HEK293T (cell line): ENCODE results near the gene TMEM192.
"Not testable (repeated sequence)": the region's sequence is repeated elsewhere in the genome, so short reads cannot be mapped to it uniquely, and the experiment has no call there.

Experiments used
- CTCF ChIA-PET: fragments of 350-600 bp; formaldehyde crosslinking; extraction: SDS; loops from one replicate; lab custom pipeline; 2021; ENCODE audit warnings: antibody characterized with exemption, inconsistent platforms; lab: Yijun Ruan, JAX
- POLR2A ChIA-PET: fragments of 350-600 bp; formaldehyde crosslinking; extraction: SDS; loops from one replicate; lab custom pipeline; 2020; ENCODE audit warnings: antibody characterized with exemption, inconsistent platforms; lab: Yijun Ruan, JAX
- DNase-seq: peaks from one replicate; pipeline ENCODE4 v3.0.0; 2012; ENCODE audit warnings: mixed read lengths; ENCODE audit errors: extremely low spot score
- ARNT ChIP-seq: fragments of 450-650 bp; IDR thresholded peaks from 2 replicates; pipeline ENCODE4 v1.6.1; 2017; ENCODE audit warnings: mild to moderate bottlenecking
- BHLHE40 ChIP-seq: fragments of 450-650 bp; IDR thresholded peaks from 2 replicates; pipeline ENCODE4 v1.6.1; 2016; ENCODE audit warnings: mild to moderate bottlenecking, moderate library complexity, borderline replicate concordance
- CTBP1 ChIP-seq: fragments of 450-650 bp; IDR thresholded peaks from 2 replicates; pipeline ENCODE4 v1.6.1; 2016; ENCODE audit warnings: borderline replicate concordance
- ELF4 ChIP-seq: fragments of 450-650 bp; IDR thresholded peaks from 2 replicates; pipeline ENCODE4 v1.6.1; 2017; ENCODE audit warnings: antibody characterized with exemption
- FOXA1 ChIP-seq: fragments of 450-650 bp; IDR thresholded peaks from 2 replicates; pipeline ENCODE4 v1.6.1; 2016; ENCODE audit warnings: mild to moderate bottlenecking
- FOXK2 ChIP-seq: fragments of 450-650 bp; IDR thresholded peaks from 2 replicates; pipeline ENCODE4 v1.6.1; 2016; ENCODE audit warnings: mild to moderate bottlenecking
- FOXM1 ChIP-seq: fragments of 450-650 bp; IDR thresholded peaks from 2 replicates; pipeline ENCODE4 v1.6.1; 2017; ENCODE audit warnings: mild to moderate bottlenecking, borderline replicate concordance
- HDGF ChIP-seq: fragments of 450-650 bp; IDR thresholded peaks from 2 replicates; pipeline ENCODE4 v1.6.1; 2017; ENCODE audit warnings: antibody characterized with exemption, borderline replicate concordance
- L3MBTL2 ChIP-seq: fragments of 450-650 bp; conservative IDR thresholded peaks from 2 replicates; pipeline ENCODE4 v1.6.1; 2016; ENCODE audit warnings: mild to moderate bottlenecking
- LEF1 ChIP-seq: fragments of 450-650 bp; IDR thresholded peaks from 2 replicates; pipeline ENCODE4 v1.6.1; 2017; ENCODE audit warnings: mild to moderate bottlenecking, borderline replicate concordance
- NFRKB ChIP-seq: fragments of 450-650 bp; IDR thresholded peaks from 2 replicates; pipeline ENCODE4 v1.6.1; 2016; ENCODE audit warnings: mild to moderate bottlenecking, moderate library complexity
- PKNOX1 ChIP-seq: fragments of 450-650 bp; IDR thresholded peaks from 2 replicates; pipeline ENCODE4 v1.6.1; 2016
- SP1 ChIP-seq: fragments of 450-650 bp; IDR thresholded peaks from 2 replicates; pipeline ENCODE4 v1.6.1; 2017
- SUZ12 ChIP-seq: fragments of 450-650 bp; IDR thresholded peaks from 2 replicates; pipeline ENCODE4 v1.6.1; 2016; ENCODE audit warnings: mild to moderate bottlenecking
- TARDBP ChIP-seq: fragments of 450-650 bp; IDR thresholded peaks from 2 replicates; pipeline ENCODE4 v1.6.1; 2016
- ZNF384 ChIP-seq: fragments of 450-650 bp; IDR thresholded peaks from 2 replicates; pipeline ENCODE4 v1.6.1; 2016

Gene TMEM192

GRCh38 chr4:165111906-165112367 is 723 bp downstream of the TMEM192 start:
- DNase-seq: no peak
- TF ChIP-seq SP1: no peak
- no peak for TF ChIP-seq FOXK2
- TF ChIP-seq TARDBP: no peak
- no peak for TF ChIP-seq HDGF
- TF ChIP-seq ELF4: no peak
- no peak for TF ChIP-seq LEF1
- TF ChIP-seq FOXM1: no peak
- ChIA-PET CTCF (no interaction called here), POLR2A (interaction anchor here (1.3 to 2.3 kb wide), 4 partner anchors 11 to 56 kb away, joined by 4 to 8 read pairs (median 4); no protein-coding TSS in a partner anchor)

GRCh38 chr4:165106518-165106917 is 6.1 kb downstream of the TMEM192 start:
- POLR2A ChIA-PET: no interaction called here
- CTCF ChIA-PET: no interaction called here

GRCh38 chr4:165101641-165102040 is 11.0 kb downstream of the TMEM192 start:
- no peak for DNase-seq
- TF ChIP-seq L3MBTL2 (no peak), ZNF384 (no peak), LEF1 (no peak), ARNT (no peak), SP1 (no peak), TARDBP (no peak), NFRKB (no peak), HDGF (no peak), PKNOX1 (no peak), ELF4 (no peak), FOXK2 (no peak), BHLHE40 (no peak), FOXM1 (no peak), FOXA1 (no peak), CTBP1 (no peak), SUZ12 (no peak)
- ChIA-PET POLR2A (interaction anchor here (1.1 kb wide), 1 partner anchor 11 kb away, joined by 3 read pairs; the partner anchor contains the start of gene TMEM192), CTCF (interaction anchor here (1.8 kb wide), 1 partner anchor 11 kb away, joined by 6 read pairs; the partner anchor contains the start of gene TMEM192)

More at GRCh38 chr4:165106518-165106917, 6.1 kb downstream of the TMEM192 start:
- TF ChIP-seq ARNT (no peak), FOXA1 (no peak), CTBP1 (no peak), FOXK2 (no peak), L3MBTL2 (no peak), BHLHE40 (no peak), PKNOX1 (no peak), ELF4 (no peak), NFRKB (no peak), LEF1 (no peak), ZNF384 (no peak), TARDBP (no peak), SP1 (no peak), SUZ12 (no peak), HDGF (no peak), FOXM1 (no peak)
- DNase-seq: no peak

GRCh38 chr4:165096776-165097175 is 15.9 kb downstream of the TMEM192 start:
- peak; percentile 26 for DNase-seq
- POLR2A ChIA-PET: interaction anchor here (1.0 kb wide), 1 partner anchor 16 kb away, joined by 3 read pairs; the partner anchor contains the start of gene TMEM192
- peak; percentile 49; the same call in 1 of the 2 replicates for TF ChIP-seq ZNF384
- no peak for TF ChIP-seq SUZ12
- TF ChIP-seq L3MBTL2: no peak
- CTCF ChIA-PET: interaction anchor here (0.6 to 2.0 kb wide), 11 partner anchors 11 to 343 kb away, joined by 3 to 14 read pairs (median 3); partner anchors contain the start of genes SMIM31 and TMEM192

- CTCF ChIA-PET: no interaction called here
- POLR2A ChIA-PET: no interaction called here
- TF ChIP-seq FOXA1: no peak
- no peak for TF ChIP-seq NFRKB
- no peak for TF ChIP-seq ARNT
- no peak for TF ChIP-seq FOXK2
- TF ChIP-seq SUZ12: no peak
- no peak for TF ChIP-seq FOXM1
- TF ChIP-seq ZNF384: no peak
- TF ChIP-seq TARDBP: no peak
- no peak for TF ChIP-seq HDGF
- no peak for TF ChIP-seq L3MBTL2
- TF ChIP-seq BHLHE40: no peak
- no peak for TF ChIP-seq SP1
- no peak for DNase-seq
Observed at GRCh38 chr4:165095291-165095690, 17.4 kb downstream of the TMEM192 start.

- DNase-seq: no peak
- TF ChIP-seq TARDBP (no peak), SP1 (no peak), FOXM1 (no peak), ARNT (no peak), SUZ12 (no peak), FOXK2 (no peak), ZNF384 (no peak), PKNOX1 (no peak), LEF1 (no peak), FOXA1 (no peak), ELF4 (no peak), CTBP1 (no peak), HDGF (no peak), BHLHE40 (no peak)
- CTCF ChIA-PET: no interaction called here
- POLR2A ChIA-PET: no interaction called here
Observed at GRCh38 chr4:165094873-165095272, 17.8 kb downstream of the TMEM192 start.

- POLR2A ChIA-PET: interaction anchor here (1.1 kb wide), 1 partner anchor 21 kb away, joined by 4 read pairs; the partner anchor contains the start of gene TMEM192
- CTCF ChIA-PET: not testable (repeated sequence)
Observed at GRCh38 chr4:165092187-165092586, 20.5 kb downstream of the TMEM192 start.

More at GRCh38 chr4:165092187-165092586, 20.5 kb downstream of the TMEM192 start:
- DNase-seq: not testable (repeated sequence)
